Stomach (tissue), 9 donors: ENCODE results near the gene BAIAP2L2. TPM values are rescaled to one million over a fixed set of nuclear protein-coding genes. Genes with fewer than 3 reads are reported as not detected.
A peak's percentile ranks its signal among the peaks of the same experiment; 100 is the strongest.

ENCODE experiments used
- DNase-seq, 2 donors: peaks; one replicate each; pipeline versions ENCODE4 v3.0.0 to v3.0.0-alpha.2; 2013 to 2019
- H3K27ac ChIP-seq, 5 donors: fragments of 200-600 bp in 4 of 5; sonication (generic) in 4 of 5; one replicate each; pipeline ENCODE4 v1.5.1; 2013 to 2019; ENCODE audit warnings: mild to moderate bottlenecking in 1 of 5, moderate library complexity in 1 of 5
- H3K27me3 ChIP-seq, 3 donors: fragments of 200-600 bp; sonication (generic); one replicate each; pipeline ENCODE4 v1.5.1; 2017 to 2019; ENCODE audit warnings: mixed run types in 1 of 3
- H3K36me3 ChIP-seq, 4 donors: fragments of 200-600 bp; sonication (generic); 1 replicate in 3 of 4; 2 replicates in 1 of 4; pipeline ENCODE4 v1.5.1; 2016 to 2019
- H3K4me1 ChIP-seq, 4 donors: fragments of 200-600 bp; sonication (generic); one replicate each; pipeline ENCODE4 v1.5.1; 2016 to 2019
- H3K4me3 ChIP-seq, 4 donors: fragments of 200-600 bp; sonication (generic) in 3 of 4; one replicate each; pipeline ENCODE4 v1.5.1; 2016 to 2019; ENCODE audit warnings: mild to moderate bottlenecking in 1 of 4
- H3K9me3 ChIP-seq, 4 donors: fragments of 200-600 bp; sonication (generic); one replicate each; pipeline ENCODE4 v1.5.1; 2016 to 2019
- CTCF ChIP-seq, 7 experiments: fragments of 450-650 bp in 4 of 7; fragments of 200-600 bp in 3 of 7; sonication (generic) in 3 of 7; IDR thresholded peaks; one replicate each; pipeline ENCODE4 v1.5.1; 2016 to 2019; ENCODE audit warnings: antibody characterized with exemption in 7 of 7, control low read depth in 2 of 7, mild to moderate bottlenecking in 1 of 7
- EP300 ChIP-seq: sonication (generic); formaldehyde crosslinking; IDR thresholded peaks from one replicate; pipeline ENCODE4 v1.6.1; 2017; ENCODE audit warnings: antibody characterized with exemption
- POLR2A ChIP-seq, 4 donors: fragments of 450-650 bp; IDR thresholded peaks; one replicate each; pipeline ENCODE4 v1.6.1; 2016; ENCODE audit warnings: antibody characterized with exemption in 4 of 4, control low read depth in 2 of 4, mild to moderate bottlenecking in 1 of 4, moderate library complexity in 1 of 4
- POLR2AphosphoS5 ChIP-seq, 3 donors: sonication (generic); formaldehyde crosslinking; IDR thresholded peaks; one replicate each; pipeline ENCODE4 v1.6.1; 2016; ENCODE audit warnings: antibody characterized with exemption in 3 of 3
- WGBS, 5 donors: extraction: QIAGEN DNeasy Blood & Tissue Kit in 3 of 5; methylation state at CpG; one replicate each; pipeline versions ENCODE4 v1.1.5 to v1.1.7; 2013 to 2018; 5-methylcytosine and 5-hydroxymethylcytosine counted together
- intact Hi-C: fragments of 100-400 bp; cut with DNase I; formaldehyde crosslinking; loops from one replicate; pipeline ENCODE4 v1.15.1; 2023; ENCODE audit warnings: low total_unique reads
- polyA plus RNA-seq, 3 donors: library from polyadenylated mRNA; stranded (reverse); fragments of 200-250 nt; gene quantifications; one replicate each; pipeline ENCODE4 v1.2.3, GENCODE V29; 2013
- total RNA-seq, 5 donors: library from RNA; depleted of rRNA; stranded (reverse); fragments of >200 nt; gene quantifications; one replicate each; pipeline versions ENCODE4 v1.1.0 to v1.2.3, GENCODE V29; 2014 to 2016
- donor health status: healthy with polysubstance abuse.
- donor health status: Bipolar disorder and iron deficiency.
- donor health status: healthy.

Gene BAIAP2L2
- total and polyA plus RNA-seq, 8 donors = 1.2 to 397 (median 5.4) TPM

GRCh38 chr22:38070250-38070921, 40.1 kb downstream of the BAIAP2L2 start:
- DNase-seq = no peak
- intact Hi-C loops = no loop called here
- H3K4me1 ChIP-seq = peaks cover 0 to 21% (median 7%) of the 10 kb centered on the region in 4 donors
- 83 to 91% (median 87%) methylated on average over 11 of the region's 11 CpGs for WGBS, 5 donors
- no peaks in the 10 kb centered on the region for H3K27me3 ChIP-seq
- H3K36me3 ChIP-seq = peaks cover 34 to 100% (median 100%) of the 10 kb centered on the region in 4 donors
- no peak overlapping the region for H3K4me3 ChIP-seq
- no peaks in the 10 kb centered on the region for H3K9me3 ChIP-seq
- H3K27ac ChIP-seq = peak overlapping the region in 3 of 5 donors; percentile 42 to 84 (median 64)
- no peak for TF ChIP-seq POLR2A (IDR thresholded peaks at IDR 0.05)
- TF ChIP-seq EP300 = no peak
- TF ChIP-seq POLR2AphosphoS5 (IDR thresholded peaks at IDR 0.05) = no peak
- TF ChIP-seq CTCF (IDR thresholded peaks at IDR 0.05) = no peak

GRCh38 chr22:38069372-38070249, 40.9 kb downstream of the BAIAP2L2 start:
- TF ChIP-seq EP300 = no peak
- TF ChIP-seq POLR2AphosphoS5 (IDR thresholded peaks at IDR 0.05) = peak in 1 of 3 donors; percentile 89
- TF ChIP-seq CTCF (IDR thresholded peaks at IDR 0.05) = peak in 4 of 7 experiments; percentile 23 to 60 (median 34)
- Histone ChIP-seq H3K27ac (peak overlapping the region in 4 of 5 donors; percentile 42 to 84 (median 54)), H3K36me3 (peaks cover 38 to 100% (median 100%) of the 10 kb centered on the region in 4 donors), H3K4me3 (no peak overlapping the region), H3K9me3 (no peaks in the 10 kb centered on the region), H3K4me1 (peaks cover 0 to 21% (median 7%) of the 10 kb centered on the region in 4 donors), H3K27me3 (no peaks in the 10 kb centered on the region)
- intact Hi-C loops = no loop called here
- WGBS, 5 donors = 69 to 84% (median 75%) methylated on average over 16 to 21 of the region's 21 CpGs
- peak in 1 of 2 donors; percentile 81 for DNase-seq

GRCh38 chr22:38068641-38069371, 41.7 kb downstream of the BAIAP2L2 start:
- Histone ChIP-seq H3K4me1 (peaks cover 0 to 21% (median 7%) of the 10 kb centered on the region in 4 donors), H3K9me3 (no peaks in the 10 kb centered on the region), H3K36me3 (peaks cover 39 to 100% (median 100%) of the 10 kb centered on the region in 4 donors), H3K27me3 (no peaks in the 10 kb centered on the region), H3K27ac (peak overlapping the region in 4 of 5 donors; percentile 42 to 84 (median 54)), H3K4me3 (no peak overlapping the region)
- 77 to 94% (median 93%) methylated on average over 6 to 13 of the region's 13 CpGs for WGBS, 5 donors
- TF ChIP-seq EP300 (no peak), POLR2AphosphoS5 (IDR thresholded peaks at IDR 0.05) (no peak), POLR2A (IDR thresholded peaks at IDR 0.05) (no peak), CTCF (IDR thresholded peaks at IDR 0.05) (no peak)
- intact Hi-C loops = no loop called here
- DNase-seq = no peak
